ENCODE results near the gene SPC25. TPM values are rescaled to one million over a fixed set of nuclear protein-coding genes. Genes with fewer than 3 reads are reported as not detected.
"Not testable (repeated sequence)": the region's sequence is repeated elsewhere in the genome, so short reads cannot be mapped to it uniquely, and the experiment has no call there.

Gene SPC25
- total and polyA plus RNA-seq, 11 donors, result 0.14 to 3.8 (median 0.65) TPM; not detected in 5

GRCh38 chr2:168884975-168885374 lies 5.3 kb downstream of the SPC25 start:
- DNase-seq (no peak), ATAC-seq (no peak)
- WGBS, 4 donors, result 97 to 100% (median 99%) methylated on average over 1 of the region's 1 CpG
- Histone ChIP-seq H3K9me3 (no peaks in the 10 kb centered on the region), H3K27me3 (no peaks in the 10 kb centered on the region), H3K4me1 (peaks cover 0 to 3% (median 1%) of the 10 kb centered on the region in 12 donors), H3K27ac (no peak overlapping the region), H3K4me3 (no peak overlapping the region), H3K36me3 (no peaks in the 10 kb centered on the region)
- intact Hi-C loops (cut with DNase I), result no loop called here
- no peak for TF ChIP-seq POLR2A (IDR thresholded peaks at IDR 0.05)
- TF ChIP-seq CTCF (IDR thresholded peaks at IDR 0.05), result no peak

DNA sequence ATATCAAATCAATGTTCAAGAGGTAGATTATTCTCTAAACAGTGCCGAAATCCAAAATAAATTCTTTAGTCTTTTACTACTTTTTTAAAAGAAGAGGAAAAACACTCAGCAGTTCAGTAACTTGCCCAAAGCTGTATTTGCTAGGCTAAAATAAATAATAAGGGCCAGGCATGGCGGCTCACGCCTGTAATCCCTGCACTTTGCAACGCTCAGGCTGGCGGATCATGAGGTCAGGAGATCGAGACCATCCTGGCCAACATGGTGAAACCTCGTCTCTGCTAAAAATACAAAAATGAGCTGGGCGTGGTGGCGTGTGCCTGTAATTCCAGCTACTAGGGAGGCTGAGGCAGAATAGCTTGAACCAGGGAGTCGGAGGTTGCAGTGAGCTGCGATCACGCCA lies 8.1 kb downstream of the SPC25 start:
- H3K27ac ChIP-seq; ATAC-seq; H3K9me3 ChIP-seq; H3K4me3 ChIP-seq; DNase-seq; H3K36me3 ChIP-seq; H3K4me1 ChIP-seq; intact Hi-C loops (cut with DNase I); H3K27me3 ChIP-seq: not testable (repeated sequence)
- 98 to 99% (median 98%) methylated on average over 12 of the region's 12 CpGs for WGBS, 4 donors

- H3K9me3 ChIP-seq, result no peaks in the 10 kb centered on the region
- ATAC-seq (no peak), DNase-seq (no peak)
- H3K27me3 ChIP-seq, result no peaks in the 10 kb centered on the region
- intact Hi-C loops (cut with DNase I), result no loop called here
- no peak overlapping the region for H3K4me3 ChIP-seq
- H3K27ac ChIP-seq, result no peak overlapping the region
- TF ChIP-seq CTCF (IDR thresholded peaks at IDR 0.05), result no peak
- TF ChIP-seq POLR2A (IDR thresholded peaks at IDR 0.05), result no peak
- H3K4me1 ChIP-seq, result no peaks in the 10 kb centered on the region
- no peaks in the 10 kb centered on the region for H3K36me3 ChIP-seq
- WGBS, 4 donors, result 83 to 88% (median 86%) methylated on average over 6 of the region's 6 CpGs
Observed at GRCh38 chr2:168874368-168875054, 15.7 kb downstream of the SPC25 start.

DNA sequence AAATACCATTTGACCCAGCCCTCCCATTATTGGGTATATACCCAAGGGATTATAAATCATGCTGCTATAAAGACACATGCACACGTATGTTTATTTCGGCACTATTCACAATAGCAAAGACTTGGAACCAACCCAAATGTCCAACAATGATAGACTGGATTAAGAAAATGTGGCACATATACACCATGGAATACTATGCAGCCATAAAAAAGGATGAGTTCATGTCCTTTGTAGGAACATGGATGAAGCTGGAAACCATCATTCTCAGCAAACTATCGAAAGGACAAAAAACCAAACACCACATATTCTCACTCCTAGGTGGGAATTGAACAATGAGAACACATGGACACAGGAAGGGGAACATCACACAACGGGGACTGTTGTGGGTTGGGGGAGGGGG lies 19.4 kb downstream of the SPC25 start:
- WGBS, 4 donors, result 96 to 100% (median 100%) methylated on average over 4 of the region's 4 CpGs

GRCh38 chr2:168870369-168870768 lies 19.9 kb downstream of the SPC25 start:
- DNase-seq; H3K9me3 ChIP-seq; H3K4me3 ChIP-seq; H3K4me1 ChIP-seq; H3K27ac ChIP-seq; H3K27me3 ChIP-seq; H3K36me3 ChIP-seq; intact Hi-C loops (cut with DNase I); ATAC-seq: not testable (repeated sequence)
- 100% methylated on average over 1 of the region's 1 CpG for WGBS, 4 donors

More for the DNA sequence above, 19.4 kb downstream of the SPC25 start:
- H3K4me1 ChIP-seq; ATAC-seq; H3K27ac ChIP-seq; DNase-seq; H3K27me3 ChIP-seq; intact Hi-C loops (cut with DNase I); H3K4me3 ChIP-seq; H3K9me3 ChIP-seq; H3K36me3 ChIP-seq: not testable (repeated sequence)

GRCh38 chr2:168867164-168867563 lies 23.1 kb downstream of the SPC25 start:
- DNase-seq; intact Hi-C loops (cut with DNase I); H3K4me1 ChIP-seq; H3K27ac ChIP-seq; H3K4me3 ChIP-seq; ATAC-seq; H3K27me3 ChIP-seq: not testable (repeated sequence)
- H3K9me3 ChIP-seq, result peaks cover 0 to 13% (median 0%) of the 10 kb centered on the region in 12 donors
- peaks cover 0 to 36% (median 20%) of the 10 kb centered on the region in 9 donors for H3K36me3 ChIP-seq
- 92 to 100% (median 100%) methylated on average over 1 of the region's 1 CpG for WGBS, 4 donors
